Measurements from ENCODE around the gene PSRC1.

GRCh38 chr1:109258481-109259466 lies 24.2 kb downstream of the PSRC1 start:
- no peak for TF ChIP-seq CTCF (IDR thresholded peaks at IDR 0.05)
- TF ChIP-seq EP300 (IDR thresholded peaks at IDR 0.05; ENCODE audit: low read depth) = no peak

Data from transverse colon (tissue), 3 donors.